Spleen (tissue), 7 donors: ENCODE results near the gene IRX6.

ENCODE experiments used
- CTCF ChIP-seq, 11 experiments: fragments of 200-600 bp in 7 of 11; fragments of 450-650 bp in 4 of 11; sonication (generic) in 4 of 11; IDR thresholded peaks in 8 of 11; conservative IDR thresholded peaks in 3 of 11; 1 replicate in 7 of 11; 2 replicates in 4 of 11; pipeline versions ENCODE4 v1.4.0 to v1.8.0; 2016 to 2021; ENCODE audit warnings: antibody characterized with exemption in 11 of 11, inconsistent platforms in 4 of 11, mild to moderate bottlenecking in 1 of 11
- POLR2A ChIP-seq, 3 donors: fragments of 450-650 bp; IDR thresholded peaks; one replicate each; pipeline ENCODE4 v1.5.1; 2017; ENCODE audit warnings: antibody characterized with exemption in 3 of 3, mild to moderate bottlenecking in 1 of 3
- POLR2AphosphoS5 ChIP-seq, 3 donors: sonication (generic); formaldehyde crosslinking; IDR thresholded peaks; one replicate each; pipeline ENCODE4 v1.5.1; 2017; ENCODE audit warnings: antibody characterized with exemption in 3 of 3
- donor health status: DM: no; HTN: no; CAD: no; lungs with moderate emphysema.
- donor health status: DM: no; HTN: no; CAD: no.
- donor health status: DM: no; HTN: no; CAD: no.

GRCh38 chr16:55324285-55325079 is 479 bp downstream of the IRX6 start:
- TF ChIP-seq CTCF (IDR thresholded peaks at IDR 0.05 in 8 of 11, conservative IDR thresholded peaks at IDR 0.05 in 3 of 11): peak in 1 of 11 experiments; percentile 6
- TF ChIP-seq POLR2AphosphoS5 (IDR thresholded peaks at IDR 0.05): no peak
- TF ChIP-seq POLR2A (IDR thresholded peaks at IDR 0.05): no peak
